ENCODE data around the gene ZNF497.

The ZNF497 gene

DNA sequence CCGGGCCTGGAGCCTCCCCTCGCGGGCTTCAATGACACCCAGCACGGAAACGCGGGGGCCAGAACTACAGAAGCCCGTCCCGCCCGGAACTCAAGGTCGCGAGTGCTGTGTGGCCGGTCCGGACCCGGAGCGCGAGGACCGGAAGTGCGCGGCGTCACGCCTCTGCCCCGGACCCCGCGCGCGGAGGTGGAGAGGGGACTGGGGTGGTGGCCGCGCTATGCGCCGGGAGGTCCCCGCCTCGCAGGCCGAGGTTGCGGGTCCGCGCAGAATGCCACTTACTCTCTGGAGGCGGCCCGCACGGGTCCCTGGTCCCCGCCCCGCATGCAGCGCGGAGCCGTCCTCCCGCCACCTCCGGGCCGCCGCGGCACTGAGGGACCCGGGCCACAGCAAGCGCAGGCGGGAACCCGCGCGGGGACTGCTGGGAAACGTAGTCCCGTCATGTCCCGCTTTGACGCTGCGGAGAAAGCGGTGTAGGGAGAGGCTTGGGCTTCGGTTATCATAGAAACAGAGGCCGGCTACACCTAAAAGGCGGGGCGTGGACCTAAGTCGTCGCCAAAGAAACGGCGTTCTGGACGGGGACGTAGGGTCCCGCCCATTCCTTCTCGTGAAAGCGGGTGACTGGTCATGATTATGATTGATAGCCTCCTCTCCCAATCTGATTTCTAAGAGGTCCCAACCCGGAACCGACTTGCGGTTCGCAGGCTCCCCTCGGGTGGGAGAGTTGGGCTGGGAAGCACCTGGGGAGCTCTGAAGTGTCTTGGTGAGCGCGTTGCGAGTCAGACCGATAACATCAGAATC, 18.3 kb upstream of the ZNF497 start, which contains the start of gene ZNF837 (continued):
- TF ChIP-seq, protein P1, sequence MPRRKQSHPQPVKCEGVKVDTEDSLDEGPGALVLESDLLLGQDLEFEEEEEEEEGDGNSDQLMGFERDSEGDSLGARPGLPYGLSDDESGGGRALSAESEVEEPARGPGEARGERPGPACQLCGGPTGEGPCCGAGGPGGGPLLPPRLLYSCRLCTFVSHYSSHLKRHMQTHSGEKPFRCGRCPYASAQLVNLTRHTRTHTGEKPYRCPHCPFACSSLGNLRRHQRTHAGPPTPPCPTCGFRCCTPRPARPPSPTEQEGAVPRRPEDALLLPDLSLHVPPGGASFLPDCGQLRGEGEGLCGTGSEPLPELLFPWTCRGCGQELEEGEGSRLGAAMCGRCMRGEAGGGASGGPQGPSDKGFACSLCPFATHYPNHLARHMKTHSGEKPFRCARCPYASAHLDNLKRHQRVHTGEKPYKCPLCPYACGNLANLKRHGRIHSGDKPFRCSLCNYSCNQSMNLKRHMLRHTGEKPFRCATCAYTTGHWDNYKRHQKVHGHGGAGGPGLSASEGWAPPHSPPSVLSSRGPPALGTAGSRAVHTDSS (tag by site-specific recombination; IDR thresholded peaks at IDR 0.05), result peak; percentile 55; the same call in 1 of the 2 replicates
- TF ChIP-seq REPIN1 (tag by site-specific recombination; IDR thresholded peaks at IDR 0.05; ENCODE audit: low read depth) (peak; percentile 94; the same call in 1 of the 2 replicates), ZNF416 (tag by site-specific recombination; IDR thresholded peaks at IDR 0.05) (no peak; the same call in 1 of the 2 replicates), SP2 (tag by site-specific recombination; IDR thresholded peaks at IDR 0.05) (peak; percentile 86), ZSCAN16 (tag by site-specific recombination; IDR thresholded peaks at IDR 0.05) (peak; percentile 78; the same call in 1 of the 2 replicates), ZNF529 (tag by site-specific recombination; IDR thresholded peaks at IDR 0.05; ENCODE audit: insufficient replicate concordance) (no peak), ZNF76 (tag by site-specific recombination; IDR thresholded peaks at IDR 0.05; ENCODE audit: borderline replicate concordance, low read depth) (peak; percentile 96), HOXA7 (CRISPR knock-in tag; IDR thresholded peaks at IDR 0.05; ENCODE audit: borderline replicate concordance) (no peak), ZNF184 (tag by site-specific recombination; IDR thresholded peaks at IDR 0.05) (no peak; the same call in 1 of the 2 replicates), ZNF266 (tag by site-specific recombination; IDR thresholded peaks at IDR 0.05; ENCODE audit: low read depth) (no peak), SP7 (tag by site-specific recombination; IDR thresholded peaks at IDR 0.05) (peak; percentile 90), ZNF626 (tag by site-specific recombination; IDR thresholded peaks at IDR 0.05) (no peak; the same call in 1 of the 2 replicates), ZNF792 (tag by site-specific recombination; IDR thresholded peaks at IDR 0.05) (0 out of 2 replicates have a peak, but pooled peaks have one; percentile 64), ZNF19 (tag by site-specific recombination; IDR thresholded peaks at IDR 0.05; ENCODE audit: low read depth) (no peak), ZNF530 (tag by site-specific recombination; IDR thresholded peaks at IDR 0.05; ENCODE audit: low read depth) (no peak), ZNF157 (tag by site-specific recombination; IDR thresholded peaks at IDR 0.05) (no peak), ZNF747 (tag by site-specific recombination; IDR thresholded peaks at IDR 0.05) (no peak), ZNF155 (tag by site-specific recombination; IDR thresholded peaks at IDR 0.05) (no peak)
- TF ChIP-seq, protein P2, sequence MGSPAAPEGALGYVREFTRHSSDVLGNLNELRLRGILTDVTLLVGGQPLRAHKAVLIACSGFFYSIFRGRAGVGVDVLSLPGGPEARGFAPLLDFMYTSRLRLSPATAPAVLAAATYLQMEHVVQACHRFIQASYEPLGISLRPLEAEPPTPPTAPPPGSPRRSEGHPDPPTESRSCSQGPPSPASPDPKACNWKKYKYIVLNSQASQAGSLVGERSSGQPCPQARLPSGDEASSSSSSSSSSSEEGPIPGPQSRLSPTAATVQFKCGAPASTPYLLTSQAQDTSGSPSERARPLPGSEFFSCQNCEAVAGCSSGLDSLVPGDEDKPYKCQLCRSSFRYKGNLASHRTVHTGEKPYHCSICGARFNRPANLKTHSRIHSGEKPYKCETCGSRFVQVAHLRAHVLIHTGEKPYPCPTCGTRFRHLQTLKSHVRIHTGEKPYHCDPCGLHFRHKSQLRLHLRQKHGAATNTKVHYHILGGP (tag by site-specific recombination; IDR thresholded peaks at IDR 0.05), result no peak; the same call in 1 of the 2 replicates
- TF ChIP-seq, protein P3, sequence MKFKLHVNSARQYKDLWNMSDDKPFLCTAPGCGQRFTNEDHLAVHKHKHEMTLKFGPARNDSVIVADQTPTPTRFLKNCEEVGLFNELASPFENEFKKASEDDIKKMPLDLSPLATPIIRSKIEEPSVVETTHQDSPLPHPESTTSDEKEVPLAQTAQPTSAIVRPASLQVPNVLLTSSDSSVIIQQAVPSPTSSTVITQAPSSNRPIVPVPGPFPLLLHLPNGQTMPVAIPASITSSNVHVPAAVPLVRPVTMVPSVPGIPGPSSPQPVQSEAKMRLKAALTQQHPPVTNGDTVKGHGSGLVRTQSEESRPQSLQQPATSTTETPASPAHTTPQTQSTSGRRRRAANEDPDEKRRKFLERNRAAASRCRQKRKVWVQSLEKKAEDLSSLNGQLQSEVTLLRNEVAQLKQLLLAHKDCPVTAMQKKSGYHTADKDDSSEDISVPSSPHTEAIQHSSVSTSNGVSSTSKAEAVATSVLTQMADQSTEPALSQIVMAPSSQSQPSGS (tag by site-specific recombination; IDR thresholded peaks at IDR 0.05; ENCODE audit: low read depth), result no peak
- TF ChIP-seq, protein P4, sequence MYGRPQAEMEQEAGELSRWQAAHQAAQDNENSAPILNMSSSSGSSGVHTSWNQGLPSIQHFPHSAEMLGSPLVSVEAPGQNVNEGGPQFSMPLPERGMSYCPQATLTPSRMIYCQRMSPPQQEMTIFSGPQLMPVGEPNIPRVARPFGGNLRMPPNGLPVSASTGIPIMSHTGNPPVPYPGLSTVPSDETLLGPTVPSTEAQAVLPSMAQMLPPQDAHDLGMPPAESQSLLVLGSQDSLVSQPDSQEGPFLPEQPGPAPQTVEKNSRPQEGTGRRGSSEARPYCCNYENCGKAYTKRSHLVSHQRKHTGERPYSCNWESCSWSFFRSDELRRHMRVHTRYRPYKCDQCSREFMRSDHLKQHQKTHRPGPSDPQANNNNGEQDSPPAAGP (tag by site-specific recombination; IDR thresholded peaks at IDR 0.05), result peak; percentile 96
- TF ChIP-seq, protein P5, sequence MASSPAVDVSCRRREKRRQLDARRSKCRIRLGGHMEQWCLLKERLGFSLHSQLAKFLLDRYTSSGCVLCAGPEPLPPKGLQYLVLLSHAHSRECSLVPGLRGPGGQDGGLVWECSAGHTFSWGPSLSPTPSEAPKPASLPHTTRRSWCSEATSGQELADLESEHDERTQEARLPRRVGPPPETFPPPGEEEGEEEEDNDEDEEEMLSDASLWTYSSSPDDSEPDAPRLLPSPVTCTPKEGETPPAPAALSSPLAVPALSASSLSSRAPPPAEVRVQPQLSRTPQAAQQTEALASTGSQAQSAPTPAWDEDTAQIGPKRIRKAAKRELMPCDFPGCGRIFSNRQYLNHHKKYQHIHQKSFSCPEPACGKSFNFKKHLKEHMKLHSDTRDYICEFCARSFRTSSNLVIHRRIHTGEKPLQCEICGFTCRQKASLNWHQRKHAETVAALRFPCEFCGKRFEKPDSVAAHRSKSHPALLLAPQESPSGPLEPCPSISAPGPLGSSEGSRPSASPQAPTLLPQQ (tag by site-specific recombination; IDR thresholded peaks at IDR 0.05), result peak; percentile 95
- TF ChIP-seq, protein P6, sequence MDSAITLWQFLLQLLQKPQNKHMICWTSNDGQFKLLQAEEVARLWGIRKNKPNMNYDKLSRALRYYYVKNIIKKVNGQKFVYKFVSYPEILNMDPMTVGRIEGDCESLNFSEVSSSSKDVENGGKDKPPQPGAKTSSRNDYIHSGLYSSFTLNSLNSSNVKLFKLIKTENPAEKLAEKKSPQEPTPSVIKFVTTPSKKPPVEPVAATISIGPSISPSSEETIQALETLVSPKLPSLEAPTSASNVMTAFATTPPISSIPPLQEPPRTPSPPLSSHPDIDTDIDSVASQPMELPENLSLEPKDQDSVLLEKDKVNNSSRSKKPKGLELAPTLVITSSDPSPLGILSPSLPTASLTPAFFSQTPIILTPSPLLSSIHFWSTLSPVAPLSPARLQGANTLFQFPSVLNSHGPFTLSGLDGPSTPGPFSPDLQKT (IDR thresholded peaks at IDR 0.05; ENCODE audit: borderline replicate concordance, low read depth, low read length), result no peak
- TF ChIP-seq, protein P7, sequence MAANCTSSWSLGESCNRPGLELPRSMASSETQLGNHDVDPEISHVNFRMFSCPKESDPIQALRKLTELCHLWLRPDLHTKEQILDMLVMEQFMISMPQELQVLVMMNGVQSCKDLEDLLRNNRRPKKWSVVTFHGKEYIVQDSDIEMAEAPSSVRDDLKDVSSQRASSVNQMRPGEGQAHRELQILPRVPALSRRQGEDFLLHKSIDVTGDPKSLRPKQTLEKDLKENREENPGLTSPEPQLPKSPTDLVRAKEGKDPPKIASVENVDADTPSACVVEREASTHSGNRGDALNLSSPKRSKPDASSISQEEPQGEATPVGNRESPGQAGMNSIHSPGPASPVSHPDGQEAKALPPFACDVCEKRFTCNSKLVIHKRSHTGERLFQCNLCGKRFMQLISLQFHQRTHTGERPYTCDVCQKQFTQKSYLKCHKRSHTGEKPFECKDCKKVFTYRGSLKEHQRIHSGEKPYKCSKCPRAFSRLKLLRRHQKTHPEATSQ (tag by site-specific recombination; IDR thresholded peaks at IDR 0.05), result peak; percentile 97
- TF ChIP-seq, protein P8, sequence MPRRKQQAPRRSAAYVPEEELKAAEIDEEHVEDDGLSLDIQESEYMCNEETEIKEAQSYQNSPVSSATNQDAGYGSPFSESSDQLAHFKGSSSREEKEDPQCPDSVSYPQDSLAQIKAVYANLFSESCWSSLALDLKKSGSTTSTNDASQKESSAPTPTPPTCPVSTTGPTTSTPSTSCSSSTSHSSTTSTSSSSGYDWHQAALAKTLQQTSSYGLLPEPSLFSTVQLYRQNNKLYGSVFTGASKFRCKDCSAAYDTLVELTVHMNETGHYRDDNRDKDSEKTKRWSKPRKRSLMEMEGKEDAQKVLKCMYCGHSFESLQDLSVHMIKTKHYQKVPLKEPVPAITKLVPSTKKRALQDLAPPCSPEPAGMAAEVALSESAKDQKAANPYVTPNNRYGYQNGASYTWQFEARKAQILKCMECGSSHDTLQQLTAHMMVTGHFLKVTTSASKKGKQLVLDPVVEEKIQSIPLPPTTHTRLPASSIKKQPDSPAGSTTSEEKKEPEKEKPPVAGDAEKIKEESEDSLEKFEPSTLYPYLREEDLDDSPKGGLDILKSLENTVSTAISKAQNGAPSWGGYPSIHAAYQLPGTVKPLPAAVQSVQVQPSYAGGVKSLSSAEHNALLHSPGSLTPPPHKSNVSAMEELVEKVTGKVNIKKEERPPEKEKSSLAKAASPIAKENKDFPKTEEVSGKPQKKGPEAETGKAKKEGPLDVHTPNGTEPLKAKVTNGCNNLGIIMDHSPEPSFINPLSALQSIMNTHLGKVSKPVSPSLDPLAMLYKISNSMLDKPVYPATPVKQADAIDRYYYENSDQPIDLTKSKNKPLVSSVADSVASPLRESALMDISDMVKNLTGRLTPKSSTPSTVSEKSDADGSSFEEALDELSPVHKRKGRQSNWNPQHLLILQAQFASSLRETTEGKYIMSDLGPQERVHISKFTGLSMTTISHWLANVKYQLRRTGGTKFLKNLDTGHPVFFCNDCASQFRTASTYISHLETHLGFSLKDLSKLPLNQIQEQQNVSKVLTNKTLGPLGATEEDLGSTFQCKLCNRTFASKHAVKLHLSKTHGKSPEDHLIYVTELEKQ (tag by site-specific recombination; IDR thresholded peaks at IDR 0.05; ENCODE audit: borderline replicate concordance), result peak; percentile 53; the same call in 1 of the 2 replicates
